GM23338 (cell line): ENCODE measurements around the gene SPATA2L. TPM values are rescaled to one million over a fixed set of nuclear protein-coding genes. Genes with fewer than 3 reads are reported as not detected.

Experiments used
- ATAC-seq: fragments of 200-7000 bp; cut with Tn5 transposase; 3 replicates; pipeline ENCODE4 v1.9.1; 2020
- DNase-seq: peaks from one replicate; pipeline ENCODE4 v3.0.0-alpha.2; 2015; ENCODE audit warnings: low spot score
- H2AFZ ChIP-seq: fragments of 200-600 bp; sonication (generic); 2 replicates; pipeline ENCODE4 v1.8.0; 2016; ENCODE audit warnings: antibody characterized with exemption, mild to moderate bottlenecking, moderate library complexity
- H3F3A ChIP-seq: fragments of 200-600 bp; sonication (generic); replicated peaks from 2 replicates; pipeline ENCODE4 v1.8.0; 2017; ENCODE audit warnings: antibody characterized with exemption, mixed run types, low read depth
- H3K27ac ChIP-seq: fragments of 200-600 bp; sonication (generic); 2 replicates; pipeline ENCODE4 v1.6.1; 2016; ENCODE audit warnings: low read depth
- H3K27me3 ChIP-seq: fragments of 200-600 bp; sonication (generic); 2 replicates; pipeline ENCODE4 v1.8.0; 2016; ENCODE audit warnings: mild to moderate bottlenecking, mixed run types, moderate library complexity; ENCODE audit not compliant: insufficient read depth
- H3K36me3 ChIP-seq: fragments of 200-600 bp; sonication (generic); 2 replicates; pipeline ENCODE4 v1.8.0; 2016; ENCODE audit warnings: mild to moderate bottlenecking; ENCODE audit not compliant: insufficient read depth
- H3K4me1 ChIP-seq: fragments of 200-600 bp; sonication (generic); 2 replicates; pipeline ENCODE4 v1.8.0; 2016; ENCODE audit warnings: mild to moderate bottlenecking, moderate library complexity; ENCODE audit not compliant: insufficient read depth
- H3K4me2 ChIP-seq: fragments of 200-600 bp; sonication (generic); 2 replicates; pipeline ENCODE4 v1.7.1; 2017; ENCODE audit warnings: mixed run types
- H3K4me3 ChIP-seq: fragments of 200-600 bp; sonication (generic); 2 replicates; pipeline ENCODE4 v1.6.1; 2016; ENCODE audit warnings: mixed run types
- H3K79me2 ChIP-seq: fragments of 200-600 bp; sonication (generic); replicated peaks from 2 replicates; pipeline ENCODE4 v1.8.0; 2017; ENCODE audit warnings: mild to moderate bottlenecking; ENCODE audit not compliant: insufficient read depth
- H3K9me2 ChIP-seq: fragments of 200-600 bp; sonication (generic); 2 replicates; pipeline ENCODE4 v1.8.0; 2017; ENCODE audit not compliant: insufficient read depth
- H4K20me1 ChIP-seq: fragments of 200-600 bp; sonication (generic); replicated peaks from 2 replicates; pipeline ENCODE4 v1.8.0; 2017; ENCODE audit warnings: mild to moderate bottlenecking; ENCODE audit not compliant: insufficient read depth
- H3K27ac Mint-ChIP-seq: 2 replicates; pipeline ENCODE4 v1.8.0; 2020; ENCODE audit warnings: inconsistent platforms, mild to moderate bottlenecking, moderate library complexity, mixed read lengths
- H3K27me3 Mint-ChIP-seq: 3 replicates; pipeline ENCODE4 v1.8.0; 2022; ENCODE audit warnings: low read depth, mild to moderate bottlenecking, moderate library complexity, mixed read lengths, inconsistent platforms; ENCODE audit not compliant: insufficient read depth, poor library complexity
- H3K36me3 Mint-ChIP-seq: 3 replicates; pipeline ENCODE4 v1.8.0; 2021; ENCODE audit warnings: low read depth, mild to moderate bottlenecking, inconsistent platforms, moderate library complexity, mixed read lengths
- H3K4me1 Mint-ChIP-seq: 3 replicates; pipeline ENCODE4 v1.8.0; 2020; ENCODE audit warnings: mild to moderate bottlenecking, inconsistent platforms, mixed read lengths
- H3K4me3 Mint-ChIP-seq: 3 replicates; pipeline ENCODE4 v1.8.0; 2021; ENCODE audit warnings: moderate library complexity, mild to moderate bottlenecking, inconsistent platforms, mixed read lengths
- H3K9me3 Mint-ChIP-seq: 3 replicates; pipeline ENCODE4 v1.8.0; 2020; ENCODE audit warnings: moderate library complexity, mild to moderate bottlenecking, inconsistent platforms, mixed read lengths
- CREB1 ChIP-seq: fragments of 250-450 bp; sonication (Bioruptor Pico); IDR thresholded peaks from 2 replicates; pipeline ENCODE4 v1.5.0; 2020; ENCODE audit warnings: low read depth, mild to moderate bottlenecking, moderate library complexity
- EZH2 ChIP-seq: fragments of 200-600 bp; sonication (generic); IDR thresholded peaks from one replicate; pipeline ENCODE4 v1.8.0; 2017; ENCODE audit warnings: antibody characterized with exemption, mild to moderate bottlenecking, low read depth; ENCODE audit not compliant: unreplicated experiment
- EZH2phosphoT487 ChIP-seq: fragments of 200-600 bp; sonication (generic); IDR thresholded peaks from one replicate; pipeline ENCODE4 v1.8.1; 2018; ENCODE audit warnings: antibody characterized with exemption; ENCODE audit not compliant: unreplicated experiment
- NANOG ChIP-seq: IDR thresholded peaks from 2 replicates; pipeline ENCODE4 v1.6.1; 2016; ENCODE audit warnings: antibody characterized with exemption, borderline replicate concordance
- POLR2AphosphoS5 ChIP-seq: IDR thresholded peaks from 2 replicates; pipeline ENCODE4 v1.6.1; 2016; ENCODE audit warnings: antibody characterized with exemption, low read depth
- STAT1 ChIP-seq: IDR thresholded peaks from one replicate; pipeline ENCODE4 v1.6.1; 2016; ENCODE audit warnings: antibody characterized with exemption; ENCODE audit not compliant: unreplicated experiment
- ZNF114 ChIP-seq: fragments of 250-450 bp; sonication (Bioruptor Pico); IDR thresholded peaks from 2 replicates; pipeline ENCODE4 v1.5.0; 2020; ENCODE audit warnings: mild to moderate bottlenecking, moderate library complexity
- ZNF331 ChIP-seq: fragments of 250-450 bp; sonication (Bioruptor Pico); IDR thresholded peaks from 2 replicates; pipeline ENCODE4 v1.5.0; 2020; ENCODE audit warnings: low read depth, mild to moderate bottlenecking, moderate library complexity
- polyA plus RNA-seq: library from polyadenylated mRNA; unstranded; fragments of >200 nt; fragmentation: Nextera tagmentation; extraction: Ambion mirVana; gene quantifications from 2 replicates; pipeline ENCODE4 v1.2.1, GENCODE V29; 2016
- total RNA-seq: library from RNA; depleted of rRNA; stranded (reverse); fragments of >200 nt; shearing (Covaris generic); gene quantifications from 2 replicates; pipeline ENCODE4 v1.2.3, GENCODE V29; 2014
- TF ChIP-seq, protein P1 (sequence below): IDR thresholded peaks from one replicate; pipeline ENCODE4 v1.6.1; 2018; ENCODE audit warnings: antibody characterized with exemption; ENCODE audit not compliant: unreplicated experiment
- TF ChIP-seq, protein P2 (sequence below): IDR thresholded peaks from 2 replicates; pipeline ENCODE4 v1.6.1; 2016; ENCODE audit warnings: antibody characterized with exemption

Gene SPATA2L
- total and polyA plus RNA-seq, 2 experiments from 2014 or later = 6.9 to 26.2 TPM

DNA sequence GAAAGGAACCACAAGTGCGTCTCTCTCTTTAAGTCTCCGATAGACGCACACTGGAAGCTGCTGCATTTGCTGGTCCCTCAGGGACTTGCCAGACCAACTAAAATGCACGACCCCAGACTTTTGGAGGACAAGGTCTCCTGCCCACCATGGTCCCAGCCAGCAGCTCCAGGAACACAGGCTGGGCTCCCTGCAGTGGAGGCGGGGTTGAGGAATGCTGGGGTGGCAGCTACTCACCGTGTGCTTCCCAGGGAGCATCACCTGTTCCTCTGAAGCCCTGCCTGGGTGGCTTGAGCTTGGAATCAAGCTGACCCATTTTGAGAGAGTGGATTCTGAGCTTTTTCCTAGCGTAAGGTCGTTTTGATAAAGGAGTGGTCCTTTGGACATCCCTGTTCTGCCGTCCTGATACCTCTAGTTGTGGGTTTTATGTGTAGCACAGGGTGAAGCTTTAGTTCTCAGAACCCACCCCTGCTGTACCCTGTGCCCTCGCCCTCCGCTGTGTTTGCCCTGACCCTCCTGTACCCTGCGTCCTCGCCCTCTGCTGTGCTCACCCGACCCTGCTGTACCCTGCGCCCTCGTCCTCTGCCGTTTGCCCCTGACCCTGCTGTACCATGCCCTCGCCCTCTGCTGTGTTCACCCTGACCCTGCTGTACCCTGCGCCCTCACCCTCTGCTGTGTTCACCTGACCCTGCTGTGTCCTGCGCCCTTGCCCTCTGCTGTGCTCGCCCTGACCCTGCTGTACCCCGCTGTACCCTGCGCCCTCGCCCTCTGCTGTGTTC is 30.8 kb upstream of the SPATA2L start:
- H3K27ac Mint-ChIP-seq = no peak overlapping the region

DNA sequence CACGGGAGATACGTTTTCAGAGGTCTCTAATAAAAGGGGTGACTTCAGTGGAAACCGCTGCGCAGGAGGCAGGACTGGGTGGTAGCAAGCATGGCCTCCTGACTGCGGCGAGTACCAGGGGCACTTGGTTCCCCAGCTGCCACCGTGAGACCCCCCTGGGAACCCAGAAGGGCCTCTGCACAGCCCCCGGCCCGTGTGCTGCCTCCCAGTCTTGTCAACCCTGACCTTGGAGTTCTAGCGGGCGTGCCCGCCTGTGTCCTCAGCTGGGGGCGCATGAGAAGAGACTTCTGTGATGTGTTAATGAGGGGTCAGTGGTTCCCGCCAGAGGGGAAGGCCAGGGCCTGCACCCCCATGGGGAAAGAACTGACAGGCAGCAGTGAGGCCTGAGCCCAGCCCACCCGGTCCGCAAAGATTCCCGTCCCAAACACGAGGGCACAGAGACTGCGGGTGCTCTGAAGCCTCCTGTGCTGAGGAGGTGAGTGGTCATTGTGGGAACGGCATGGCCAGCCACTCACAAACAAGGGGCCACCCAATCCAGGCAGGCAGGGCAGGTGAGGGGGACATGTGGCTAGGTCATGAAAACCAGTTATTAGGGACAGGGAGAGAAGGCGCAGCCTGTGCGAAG is 29.2 kb upstream of the SPATA2L start:
- Histone ChIP-seq H3K4me3 (no peak overlapping the region), H2AFZ (no peak overlapping the region), H3K4me1 (no peaks in the 10 kb centered on the region), H3F3A (peaks cover 12% of the 10 kb centered on the region; the same call in 1 of the 2 replicates), H3K4me2 (no peak overlapping the region), H3K36me3 (peaks cover 8% of the 10 kb centered on the region; the same call in 1 of the 2 replicates), H3K79me2 (no peaks in the 10 kb centered on the region), H3K27me3 (peaks cover 4% of the 10 kb centered on the region; the same call in 1 of the 2 replicates), H3K9me2 (no peaks in the 10 kb centered on the region), H3K27ac (no peak overlapping the region), H4K20me1 (peaks cover 12% of the 10 kb centered on the region; the same call in 1 of the 2 replicates)
- peaks cover 24% of the 10 kb centered on the region for H3K27me3 Mint-ChIP-seq
- H3K4me1 Mint-ChIP-seq = peaks cover 14% of the 10 kb centered on the region
- ATAC-seq (peak; percentile 8), DNase-seq (no peak)
- H3K4me3 Mint-ChIP-seq = no peak overlapping the region
- H3K27ac Mint-ChIP-seq = no peak overlapping the region
- peaks cover 63% of the 10 kb centered on the region for H3K36me3 Mint-ChIP-seq
- H3K9me3 Mint-ChIP-seq = no peaks in the 10 kb centered on the region; the same call in 2 of the 3 replicates
- no peak for TF ChIP-seq ZNF331 (CRISPR knock-in tag)
- no peak for TF ChIP-seq ZNF114 (CRISPR knock-in tag)
- TF ChIP-seq NANOG = no peak
- TF ChIP-seq, protein P1, sequence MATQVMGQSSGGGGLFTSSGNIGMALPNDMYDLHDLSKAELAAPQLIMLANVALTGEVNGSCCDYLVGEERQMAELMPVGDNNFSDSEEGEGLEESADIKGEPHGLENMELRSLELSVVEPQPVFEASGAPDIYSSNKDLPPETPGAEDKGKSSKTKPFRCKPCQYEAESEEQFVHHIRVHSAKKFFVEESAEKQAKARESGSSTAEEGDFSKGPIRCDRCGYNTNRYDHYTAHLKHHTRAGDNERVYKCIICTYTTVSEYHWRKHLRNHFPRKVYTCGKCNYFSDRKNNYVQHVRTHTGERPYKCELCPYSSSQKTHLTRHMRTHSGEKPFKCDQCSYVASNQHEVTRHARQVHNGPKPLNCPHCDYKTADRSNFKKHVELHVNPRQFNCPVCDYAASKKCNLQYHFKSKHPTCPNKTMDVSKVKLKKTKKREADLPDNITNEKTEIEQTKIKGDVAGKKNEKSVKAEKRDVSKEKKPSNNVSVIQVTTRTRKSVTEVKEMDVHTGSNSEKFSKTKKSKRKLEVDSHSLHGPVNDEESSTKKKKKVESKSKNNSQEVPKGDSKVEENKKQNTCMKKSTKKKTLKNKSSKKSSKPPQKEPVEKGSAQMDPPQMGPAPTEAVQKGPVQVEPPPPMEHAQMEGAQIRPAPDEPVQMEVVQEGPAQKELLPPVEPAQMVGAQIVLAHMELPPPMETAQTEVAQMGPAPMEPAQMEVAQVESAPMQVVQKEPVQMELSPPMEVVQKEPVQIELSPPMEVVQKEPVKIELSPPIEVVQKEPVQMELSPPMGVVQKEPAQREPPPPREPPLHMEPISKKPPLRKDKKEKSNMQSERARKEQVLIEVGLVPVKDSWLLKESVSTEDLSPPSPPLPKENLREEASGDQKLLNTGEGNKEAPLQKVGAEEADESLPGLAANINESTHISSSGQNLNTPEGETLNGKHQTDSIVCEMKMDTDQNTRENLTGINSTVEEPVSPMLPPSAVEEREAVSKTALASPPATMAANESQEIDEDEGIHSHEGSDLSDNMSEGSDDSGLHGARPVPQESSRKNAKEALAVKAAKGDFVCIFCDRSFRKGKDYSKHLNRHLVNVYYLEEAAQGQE = no peak
- no peak for TF ChIP-seq STAT1
- TF ChIP-seq CREB1 (CRISPR knock-in tag) = no peak
- TF ChIP-seq EZH2 = no peak
- TF ChIP-seq EZH2phosphoT487 = no peak

More for the DNA sequence above, 30.8 kb upstream of the SPATA2L start:
- Histone ChIP-seq H2AFZ (no peak overlapping the region), H3K27me3 (no peaks in the 10 kb centered on the region), H3K36me3 (peaks cover 8% of the 10 kb centered on the region; the same call in 1 of the 2 replicates), H3K79me2 (no peaks in the 10 kb centered on the region), H3K9me2 (no peaks in the 10 kb centered on the region), H3K4me3 (no peak overlapping the region), H3K4me2 (no peak overlapping the region), H4K20me1 (peaks cover 10% of the 10 kb centered on the region; the same call in 1 of the 2 replicates), H3F3A (peaks cover 14% of the 10 kb centered on the region; the same call in 1 of the 2 replicates), H3K4me1 (no peaks in the 10 kb centered on the region), H3K27ac (no peak overlapping the region)
- Mint-ChIP-seq H3K4me3 (no peak overlapping the region), H3K9me3 (no peaks in the 10 kb centered on the region; the same call in 2 of the 3 replicates), H3K36me3 (peaks cover 72% of the 10 kb centered on the region), H3K27me3 (peaks cover 24% of the 10 kb centered on the region), H3K4me1 (peaks cover 14% of the 10 kb centered on the region)
- ATAC-seq (no peak), DNase-seq (no peak)
- TF ChIP-seq, protein P2, sequence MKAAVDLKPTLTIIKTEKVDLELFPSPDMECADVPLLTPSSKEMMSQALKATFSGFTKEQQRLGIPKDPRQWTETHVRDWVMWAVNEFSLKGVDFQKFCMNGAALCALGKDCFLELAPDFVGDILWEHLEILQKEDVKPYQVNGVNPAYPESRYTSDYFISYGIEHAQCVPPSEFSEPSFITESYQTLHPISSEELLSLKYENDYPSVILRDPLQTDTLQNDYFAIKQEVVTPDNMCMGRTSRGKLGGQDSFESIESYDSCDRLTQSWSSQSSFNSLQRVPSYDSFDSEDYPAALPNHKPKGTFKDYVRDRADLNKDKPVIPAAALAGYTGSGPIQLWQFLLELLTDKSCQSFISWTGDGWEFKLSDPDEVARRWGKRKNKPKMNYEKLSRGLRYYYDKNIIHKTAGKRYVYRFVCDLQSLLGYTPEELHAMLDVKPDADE = no peak
- peak; percentile 30; the same call in 1 of the 2 replicates for TF ChIP-seq POLR2AphosphoS5
